Caco-2 (cell line): ENCODE measurements around the gene SMIM31. TPM values are rescaled to one million over a fixed set of nuclear protein-coding genes. Genes with fewer than 3 reads are reported as not detected.

Experiments
- BruUV-seq: library from RNA; stranded (reverse); fragments of 400-500 nt; replicated peaks from 2 replicates; lab custom pipeline; 2021; lab: Mats Ljungman, UMichigan
- CTCF ChIA-PET: fragments of 300-600 bp; sonication (Branson Sonifier 250); formaldehyde crosslinking; loops from one replicate; lab custom pipeline; 2022; ENCODE audit warnings: antibody characterized with exemption; lab: Charles Lee
- POLR2A ChIA-PET: fragments of 300-600 bp; sonication (Branson Sonifier 250); formaldehyde crosslinking; loops from one replicate; lab custom pipeline; 2022; ENCODE audit warnings: antibody characterized with exemption; lab: Charles Lee
- DNase-seq, 2 experiments: peaks; one replicate each; pipeline versions ENCODE4 v3.0.0 to v3.0.0-alpha.2; 2020 to 2022
- H3K27me3 ChIP-seq: replicated peaks from 2 replicates; pipeline ENCODE4 v1.6.0; 2011; ENCODE audit warnings: low read length; ENCODE audit not compliant: control insufficient read depth, insufficient read depth
- H3K36me3 ChIP-seq: 2 replicates; pipeline ENCODE4 v1.5.1; 2011; ENCODE audit warnings: low read length; ENCODE audit not compliant: control insufficient read depth, insufficient read depth
- H3K4me1 ChIP-seq: fragments of 250-450 bp; sonication (Bioruptor Pico); 2 replicates; pipeline ENCODE4 v1.5.1; 2020; ENCODE audit warnings: mild to moderate bottlenecking
- H3K4me3 ChIP-seq: 2 replicates; pipeline ENCODE4 v1.5.1; 2011; ENCODE audit warnings: low read depth, mild to moderate bottlenecking, control low read depth, low read length
- H3K9me3 ChIP-seq: fragments of 250-450 bp; sonication (Bioruptor Pico); 2 replicates; pipeline ENCODE4 v1.5.1; 2020; ENCODE audit warnings: mild to moderate bottlenecking, moderate library complexity
- H3K27ac Mint-ChIP-seq: one replicate; pipeline ENCODE4 v1.8.0; 2022; ENCODE audit warnings: mixed read lengths; ENCODE audit not compliant: unreplicated experiment
- H3K27me3 Mint-ChIP-seq: one replicate; pipeline ENCODE4 v1.8.0; 2022; ENCODE audit warnings: mixed read lengths; ENCODE audit not compliant: insufficient read depth, unreplicated experiment
- H3K36me3 Mint-ChIP-seq: one replicate; pipeline ENCODE4 v1.8.0; 2022; ENCODE audit warnings: mild to moderate bottlenecking, mixed read lengths; ENCODE audit not compliant: insufficient read depth, unreplicated experiment
- H3K4me1 Mint-ChIP-seq: one replicate; pipeline ENCODE4 v1.8.0; 2022; ENCODE audit warnings: low read depth, mixed read lengths; ENCODE audit not compliant: unreplicated experiment
- H3K4me3 Mint-ChIP-seq: one replicate; pipeline ENCODE4 v1.8.0; 2022; ENCODE audit warnings: mild to moderate bottlenecking, moderate library complexity, mixed read lengths; ENCODE audit not compliant: unreplicated experiment
- H3K9me3 Mint-ChIP-seq: one replicate; pipeline ENCODE4 v1.8.0; 2022; ENCODE audit warnings: mixed read lengths; ENCODE audit not compliant: unreplicated experiment
- CTCF ChIP-seq, 2 experiments: fragments of 200-600 bp in 1 of 2; IDR thresholded peaks; 1 replicate in 1 of 2; 2 replicates in 1 of 2; pipeline versions ENCODE4 v1.5.1 to v1.8.0; 2011 to 2022; ENCODE audit warnings: antibody characterized with exemption in 1 of 2, control low read depth in 1 of 2, inconsistent platforms in 1 of 2, low read depth in 1 of 2, low read length in 1 of 2, mild to moderate bottlenecking in 1 of 2, moderate library complexity in 1 of 2; ENCODE audit not compliant: insufficient read depth in 1 of 2, severe bottlenecking in 1 of 2, unreplicated experiment in 1 of 2
- intact Hi-C: fragments of 100-400 bp; cut with micrococcal nuclease; formaldehyde crosslinking; loops from one replicate; pipeline ENCODE4 v1.10.0; 2022; ENCODE audit not compliant: unreplicated experiment
- total RNA-seq: library from RNA; stranded (reverse); gene quantifications from 2 replicates; pipeline ENCODE4 v1.2.3, GENCODE V29; 2022

Gene SMIM31
- total RNA-seq, 1 experiment from 2014 or later: not detected

GRCh38 chr4:164821711-164822110, 67.8 kb downstream of the SMIM31 start:
- H3K27ac Mint-ChIP-seq: no peak overlapping the region
- CTCF ChIA-PET: no interaction called here

GRCh38 chr4:164824581-164824980, 70.7 kb downstream of the SMIM31 start:
- H3K4me3 ChIP-seq: no peak overlapping the region
- H3K27me3 ChIP-seq: no peaks in the 10 kb centered on the region
- TF ChIP-seq CTCF (IDR thresholded peaks at IDR 0.05; ENCODE audit: insufficient read depth in 1 of 2, low read depth in 1 of 2, low read length in 1 of 2, severe bottlenecking in 1 of 2, unreplicated experiment in 1 of 2): no peak
- ChIA-PET CTCF (no interaction called here), POLR2A (no interaction called here)
- H3K27me3 Mint-ChIP-seq: no peaks in the 10 kb centered on the region
- H3K4me1 ChIP-seq: peaks cover 26% of the 10 kb centered on the region
- 0 out of 2 replicates have a peak, but pooled peaks cover 4% of the 10 kb centered on the region for H3K9me3 ChIP-seq
- intact Hi-C loops: no loop called here
- H3K9me3 Mint-ChIP-seq: no peaks in the 10 kb centered on the region
- no peaks in the 10 kb centered on the region for H3K36me3 ChIP-seq
- H3K36me3 Mint-ChIP-seq: no peaks in the 10 kb centered on the region
- H3K4me3 Mint-ChIP-seq: no peak overlapping the region
- no peak for DNase-seq
- H3K4me1 Mint-ChIP-seq: peaks cover 13% of the 10 kb centered on the region
- H3K27ac Mint-ChIP-seq: no peak overlapping the region
- no TSS peak for BruUV-seq

More at GRCh38 chr4:164821711-164822110, 67.8 kb downstream of the SMIM31 start:
- POLR2A ChIA-PET: no interaction called here
- no peak for DNase-seq
- H3K4me3 Mint-ChIP-seq: no peak overlapping the region
- H3K4me1 Mint-ChIP-seq: peaks cover 7% of the 10 kb centered on the region
- intact Hi-C loops: no loop called here
- H3K27me3 Mint-ChIP-seq: no peaks in the 10 kb centered on the region
- Histone ChIP-seq H3K27me3 (no peaks in the 10 kb centered on the region), H3K9me3 (0 out of 2 replicates have a peak, but pooled peaks cover 4% of the 10 kb centered on the region), H3K4me3 (no peak overlapping the region), H3K4me1 (peaks cover 32% of the 10 kb centered on the region), H3K36me3 (no peaks in the 10 kb centered on the region)
- no TSS peak for BruUV-seq
- H3K36me3 Mint-ChIP-seq: no peaks in the 10 kb centered on the region
- no peaks in the 10 kb centered on the region for H3K9me3 Mint-ChIP-seq
- TF ChIP-seq CTCF (IDR thresholded peaks at IDR 0.05; ENCODE audit: insufficient read depth in 1 of 2, low read depth in 1 of 2, low read length in 1 of 2, severe bottlenecking in 1 of 2, unreplicated experiment in 1 of 2): no peak

GRCh38 chr4:164828955-164829354, 75.0 kb downstream of the SMIM31 start:
- ChIA-PET CTCF (no interaction called here), POLR2A (no interaction called here)
- Mint-ChIP-seq H3K27me3 (no peaks in the 10 kb centered on the region), H3K36me3 (no peaks in the 10 kb centered on the region), H3K4me3 (no peak overlapping the region), H3K9me3 (no peaks in the 10 kb centered on the region), H3K27ac (no peak overlapping the region), H3K4me1 (peaks cover 19% of the 10 kb centered on the region)
- no peak for TF ChIP-seq CTCF (IDR thresholded peaks at IDR 0.05; ENCODE audit: insufficient read depth in 1 of 2, low read depth in 1 of 2, low read length in 1 of 2, severe bottlenecking in 1 of 2, unreplicated experiment in 1 of 2)
- no peaks in the 10 kb centered on the region for H3K36me3 ChIP-seq
- intact Hi-C loops: no loop called here
- peaks cover 15% of the 10 kb centered on the region for H3K4me1 ChIP-seq
- BruUV-seq: no TSS peak
- no peak overlapping the region for H3K4me3 ChIP-seq
- no peaks in the 10 kb centered on the region for H3K27me3 ChIP-seq
- no peaks in the 10 kb centered on the region for H3K9me3 ChIP-seq
- no peak for DNase-seq
